ENCODE measurements around the gene PRRG4. TPM values are rescaled to one million over a fixed set of nuclear protein-coding genes. Genes with fewer than 3 reads are reported as not detected.
"Not testable (repeated sequence)": the region's sequence is repeated elsewhere in the genome, so short reads cannot be mapped to it uniquely, and the experiment has no call there.

The PRRG4 gene
- 0.16 TPM in 1 of 2 replicates, not detected in the other for total RNA-seq (2014; rRNA removed; shearing (Covaris generic))

- Histone ChIP-seq H3K4me1 (replicated peaks) (peaks cover 8% of the 10 kb centered on the region), H3K9me3 (replicated peaks) (no peaks in the 10 kb centered on the region), H3K27ac (no peak within 1 kb of the TSS), H3K36me3 (no peaks in the 10 kb centered on the region), H3K4me3 (peak within 1 kb of the TSS; percentile 41), H3K27me3 (replicated peaks) (peaks cover 39% of the 10 kb centered on the region)
- DNase-seq (ENCODE audit: low read depth in 1 of 2, low spot score in 2 of 2), result peak in 1 of 2 experiments; percentile 7
These were observed at the start of gene PRRG4 for GRCh38 chr11:32829680-32830412. Gene PRRG4, plus strand, starts transcription at chr11:32829927. Its CDS starts 603 bp downstream, at chr11:32830530.

- not testable (repeated sequence) for H3K9me3 ChIP-seq (replicated peaks); DNase-seq (ENCODE audit: low read depth in 1 of 2, low spot score in 2 of 2); H3K27me3 ChIP-seq (replicated peaks); H3K4me1 ChIP-seq (replicated peaks); H3K27ac ChIP-seq; H3K36me3 ChIP-seq; H3K4me3 ChIP-seq
These were observed 48.9 kb upstream of the PRRG4 start for GRCh38 chr11:32780839-32781238.

- no peaks in the 10 kb centered on the region for H3K4me1 ChIP-seq (replicated peaks)
- H3K9me3 ChIP-seq (replicated peaks), result no peaks in the 10 kb centered on the region
- no peak overlapping the region for H3K27ac ChIP-seq
- no peak for DNase-seq (ENCODE audit: low read depth in 1 of 2, low spot score in 2 of 2)
- no peak overlapping the region for H3K4me3 ChIP-seq
- H3K36me3 ChIP-seq, result no peaks in the 10 kb centered on the region
- H3K27me3 ChIP-seq (replicated peaks), result no peaks in the 10 kb centered on the region
These were observed 48.0 kb upstream of the PRRG4 start for GRCh38 chr11:32781721-32782120.

DNA sequence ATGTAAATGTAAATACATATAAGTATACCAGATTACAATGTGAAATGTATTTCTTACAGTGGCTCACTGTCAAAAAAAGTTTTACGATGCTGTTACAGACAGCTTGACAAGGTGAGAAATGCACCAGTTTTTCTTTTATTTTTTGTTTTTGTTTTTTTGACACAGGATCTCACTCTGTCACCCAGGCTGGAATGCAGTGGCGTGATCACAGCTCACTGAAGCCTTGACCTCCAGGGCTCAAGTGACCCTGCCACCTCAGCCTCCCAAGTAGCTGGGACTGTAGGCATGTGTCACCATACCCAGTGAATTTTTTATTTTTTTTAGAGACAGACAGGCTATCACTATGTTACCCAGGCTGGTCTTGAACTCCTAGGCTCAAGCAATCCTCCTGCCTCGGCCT lies 44.5 kb upstream of the PRRG4 start:
- no peak overlapping the region for H3K4me3 ChIP-seq
- no peak overlapping the region for H3K27ac ChIP-seq
- no peak for DNase-seq (ENCODE audit: low read depth in 1 of 2, low spot score in 2 of 2)
- peaks cover 8% of the 10 kb centered on the region for H3K27me3 ChIP-seq (replicated peaks)
- H3K36me3 ChIP-seq, result no peaks in the 10 kb centered on the region
- no peaks in the 10 kb centered on the region for H3K4me1 ChIP-seq (replicated peaks)
- H3K9me3 ChIP-seq (replicated peaks), result no peaks in the 10 kb centered on the region

DNA sequence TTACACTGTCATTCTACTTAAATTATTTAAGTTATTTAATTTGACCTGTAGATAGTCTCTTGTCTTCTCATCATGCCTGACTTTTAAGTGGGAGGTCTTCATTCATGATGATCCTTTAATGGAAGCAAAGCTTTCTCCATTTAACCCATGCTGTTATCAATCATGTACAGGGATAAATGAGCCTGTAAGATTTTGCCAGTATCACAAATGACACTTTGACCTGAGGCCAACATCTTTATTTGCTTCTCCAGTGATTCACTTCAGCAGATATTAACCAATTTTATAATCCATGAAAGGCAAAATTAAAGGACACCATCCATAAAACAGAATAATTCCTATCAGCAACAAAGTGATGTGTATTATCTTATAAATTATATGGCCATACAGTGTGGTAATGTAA lies 42.9 kb upstream of the PRRG4 start:
- Histone ChIP-seq H3K27me3 (replicated peaks) (peaks cover 14% of the 10 kb centered on the region), H3K4me1 (replicated peaks) (no peaks in the 10 kb centered on the region), H3K4me3 (no peak overlapping the region), H3K9me3 (replicated peaks) (no peaks in the 10 kb centered on the region), H3K27ac (no peak overlapping the region), H3K36me3 (no peaks in the 10 kb centered on the region)
- DNase-seq (ENCODE audit: low read depth in 1 of 2, low spot score in 2 of 2), result no peak

DNA sequence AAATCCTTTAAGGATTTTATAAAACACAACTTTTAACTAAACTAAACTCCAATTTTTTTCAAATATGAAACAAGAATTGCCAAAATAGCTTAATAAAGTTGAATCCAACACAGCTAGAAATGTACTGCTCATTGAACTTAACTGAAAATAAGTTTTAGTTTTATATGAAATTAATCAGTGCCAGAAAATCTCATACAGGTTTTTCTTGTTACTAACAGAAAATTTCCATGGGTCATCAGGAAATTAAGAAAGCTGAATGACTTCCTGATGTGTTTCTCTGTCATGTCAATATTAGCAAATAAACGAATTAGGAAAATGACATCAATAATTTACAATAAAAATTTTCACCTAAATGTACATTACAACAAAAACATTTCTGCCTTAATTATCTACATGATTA lies 38.8 kb upstream of the PRRG4 start:
- Histone ChIP-seq H3K36me3 (no peaks in the 10 kb centered on the region), H3K27ac (no peak overlapping the region), H3K4me3 (no peak overlapping the region), H3K9me3 (replicated peaks) (no peaks in the 10 kb centered on the region), H3K4me1 (replicated peaks) (no peaks in the 10 kb centered on the region), H3K27me3 (replicated peaks) (peaks cover 14% of the 10 kb centered on the region)
- no peak for DNase-seq (ENCODE audit: low read depth in 1 of 2, low spot score in 2 of 2)

DNA sequence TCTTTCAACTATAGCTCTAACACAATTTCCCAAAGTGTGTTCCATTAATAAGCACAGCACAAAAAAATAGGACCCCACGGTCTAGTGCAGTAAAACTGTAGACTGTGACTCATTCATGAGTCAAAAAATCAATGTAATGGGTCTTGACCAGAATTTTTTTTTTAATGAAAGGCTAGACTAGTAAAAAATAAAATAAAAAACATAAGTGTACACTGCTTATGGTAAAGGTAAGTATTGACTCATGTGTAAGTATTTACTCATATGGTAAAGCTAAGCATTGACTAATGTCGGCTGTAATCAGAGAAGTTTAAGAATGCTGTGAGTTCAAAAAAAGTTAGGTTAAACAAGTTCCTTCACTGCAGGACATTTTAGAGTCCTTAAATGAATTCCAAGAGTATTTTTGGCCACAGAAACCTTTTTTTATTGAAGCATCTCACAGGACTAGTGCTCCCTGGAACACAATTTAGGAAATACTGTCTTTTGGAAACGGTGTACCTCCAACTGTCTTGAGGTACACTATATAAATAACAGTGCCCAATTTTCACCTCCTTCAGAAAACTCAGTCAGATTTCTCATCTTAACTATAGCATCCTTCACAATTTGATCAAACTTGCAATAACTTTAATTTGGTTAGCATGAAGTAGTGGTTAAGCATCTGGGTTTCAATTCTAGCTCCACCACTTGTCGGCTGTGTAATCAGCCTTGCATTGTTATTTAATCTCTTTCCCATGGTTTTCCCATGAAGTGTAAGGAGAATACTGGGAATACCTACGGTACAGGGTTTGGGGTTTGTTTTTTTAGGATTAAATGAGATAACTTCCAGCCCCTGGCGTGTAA lies 37.4 kb upstream of the PRRG4 start:
- Histone ChIP-seq H3K4me3 (no peak overlapping the region), H3K9me3 (replicated peaks) (no peaks in the 10 kb centered on the region), H3K27me3 (replicated peaks) (peaks cover 15% of the 10 kb centered on the region), H3K36me3 (no peaks in the 10 kb centered on the region), H3K27ac (no peak overlapping the region), H3K4me1 (replicated peaks) (no peaks in the 10 kb centered on the region)
- no peak for DNase-seq (ENCODE audit: low read depth in 1 of 2, low spot score in 2 of 2)

- H3K4me3 ChIP-seq, result no peak overlapping the region
- no peak overlapping the region for H3K27ac ChIP-seq
- H3K27me3 ChIP-seq (replicated peaks), result peaks cover 13% of the 10 kb centered on the region
- no peaks in the 10 kb centered on the region for H3K4me1 ChIP-seq (replicated peaks)
- DNase-seq (ENCODE audit: low read depth in 1 of 2, low spot score in 2 of 2), result peak in 1 of 2 experiments; percentile 30
- H3K9me3 ChIP-seq (replicated peaks), result no peaks in the 10 kb centered on the region
- no peaks in the 10 kb centered on the region for H3K36me3 ChIP-seq
These were observed 36.7 kb upstream of the PRRG4 start for GRCh38 chr11:32792948-32793475.

DNA sequence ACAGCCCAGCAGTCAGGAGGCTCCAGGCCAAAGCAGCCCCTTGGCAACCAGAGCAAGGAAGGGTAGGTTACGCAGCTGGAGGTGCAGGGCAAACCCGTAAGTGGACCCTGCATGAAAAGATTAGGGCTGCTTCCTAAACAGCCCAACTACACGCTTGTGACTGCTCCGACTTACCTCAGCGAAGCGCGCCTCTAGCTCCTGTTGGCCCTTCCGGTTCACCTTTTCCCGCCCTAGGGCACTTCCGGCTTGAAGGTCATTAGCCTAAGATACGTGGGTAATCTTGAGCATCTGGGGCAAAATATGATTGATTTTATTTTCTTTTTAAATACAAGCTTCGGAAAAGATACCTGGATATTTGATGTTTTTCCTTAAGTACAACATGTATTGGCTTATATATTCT lies 35.3 kb upstream of the PRRG4 start, which contains the start of gene CCDC73:
TSS of gene CCDC73 (minus strand) at position 224 of the 400 bp plus-strand sequence. CDS start 34,419 bp downstream, outside the sequence.
- no peak for DNase-seq (ENCODE audit: low read depth in 1 of 2, low spot score in 2 of 2)
- Histone ChIP-seq H3K27me3 (replicated peaks) (peaks cover 13% of the 10 kb centered on the region), H3K4me1 (replicated peaks) (no peaks in the 10 kb centered on the region), H3K36me3 (no peaks in the 10 kb centered on the region), H3K27ac (no peak within 1 kb of the TSS), H3K4me3 (no peak within 1 kb of the TSS), H3K9me3 (replicated peaks) (no peaks in the 10 kb centered on the region)

- no peak for DNase-seq (ENCODE audit: low read depth in 1 of 2, low spot score in 2 of 2)
- no peaks in the 10 kb centered on the region for H3K36me3 ChIP-seq
These were observed 33.3 kb upstream of the PRRG4 start for GRCh38 chr11:32796425-32796824.

GRCh38 chr11:32809313-32809712 lies 20.4 kb upstream of the PRRG4 start:
- H3K9me3 ChIP-seq (replicated peaks), result no peaks in the 10 kb centered on the region
- H3K4me3 ChIP-seq, result no peak overlapping the region
- H3K27ac ChIP-seq, result no peak overlapping the region
- peak; percentile 35 to 57 for DNase-seq (ENCODE audit: low read depth in 1 of 2, low spot score in 2 of 2)
- no peaks in the 10 kb centered on the region for H3K4me1 ChIP-seq (replicated peaks)
- H3K27me3 ChIP-seq (replicated peaks), result peaks cover 4% of the 10 kb centered on the region; the same call in 1 of the 2 replicates
- H3K36me3 ChIP-seq, result no peaks in the 10 kb centered on the region

More at GRCh38 chr11:32796425-32796824, 33.3 kb upstream of the PRRG4 start:
- H3K4me1 ChIP-seq (replicated peaks), result no peaks in the 10 kb centered on the region
- H3K9me3 ChIP-seq (replicated peaks), result no peaks in the 10 kb centered on the region
- no peak overlapping the region for H3K27ac ChIP-seq
- H3K4me3 ChIP-seq, result no peak overlapping the region
- peaks cover 12% of the 10 kb centered on the region; the same call in 1 of the 2 replicates for H3K27me3 ChIP-seq (replicated peaks)

- Histone ChIP-seq H3K4me3 (no peak overlapping the region), H3K27ac (no peak overlapping the region), H3K36me3 (no peaks in the 10 kb centered on the region), H3K27me3 (replicated peaks) (peaks cover 4% of the 10 kb centered on the region), H3K4me1 (replicated peaks) (no peaks in the 10 kb centered on the region), H3K9me3 (replicated peaks) (no peaks in the 10 kb centered on the region)
- DNase-seq (ENCODE audit: low read depth in 1 of 2, low spot score in 2 of 2), result no peak
These were observed 12.4 kb upstream of the PRRG4 start for GRCh38 chr11:32817181-32817851.

DNA sequence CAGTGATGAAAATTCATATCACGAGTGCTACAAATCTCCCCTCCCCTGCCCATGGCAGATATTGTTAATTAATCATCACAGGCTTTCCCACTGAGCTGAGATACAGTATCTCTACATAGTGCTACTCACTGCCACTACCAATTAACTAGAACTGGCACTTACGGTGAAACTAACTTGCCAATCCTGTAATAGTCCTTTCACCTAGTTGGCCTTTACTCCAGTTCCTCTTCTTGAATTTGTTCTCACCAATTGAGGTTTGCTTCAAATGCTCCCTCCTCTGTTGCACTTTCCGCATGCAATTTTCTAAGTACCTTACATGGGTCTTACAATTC lies 11.9 kb upstream of the PRRG4 start:
- Histone ChIP-seq H3K4me1 (replicated peaks) (no peaks in the 10 kb centered on the region), H3K27ac (no peak overlapping the region), H3K4me3 (no peak overlapping the region), H3K9me3 (replicated peaks) (no peaks in the 10 kb centered on the region), H3K36me3 (no peaks in the 10 kb centered on the region), H3K27me3 (replicated peaks) (peaks cover 4% of the 10 kb centered on the region)
- no peak for DNase-seq (ENCODE audit: low read depth in 1 of 2, low spot score in 2 of 2)
